HG02884 (cell line): ENCODE data around the gene CAMK2G.

Source experiments
- ATAC-seq: cut with Tn5 transposase; IDR thresholded peaks from one replicate; pipeline ENCODE4 v1.9.1; 2021; ENCODE audit warnings: mild to moderate bottlenecking, moderate library complexity; ENCODE audit not compliant: unreplicated experiment

Gene CAMK2G

DNA sequence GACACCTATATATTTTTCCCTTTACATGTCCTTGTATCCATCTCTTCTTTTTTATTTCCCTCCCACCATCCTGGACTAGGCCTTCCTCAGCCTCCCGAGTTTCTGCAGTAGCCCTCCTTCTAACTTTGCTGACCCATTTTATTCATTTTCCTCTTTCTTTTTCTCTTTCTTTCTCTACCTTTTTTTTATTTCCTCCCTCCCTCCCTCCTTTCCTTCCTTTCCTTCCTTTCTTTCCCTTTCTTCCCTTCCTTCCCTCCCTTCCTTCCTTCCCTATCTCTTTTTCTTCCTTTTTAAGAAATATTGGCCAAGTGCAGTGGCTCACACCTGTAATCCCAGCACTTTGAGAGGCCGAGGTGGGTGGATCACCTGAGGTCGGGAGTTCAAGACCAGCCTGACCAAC is 9.7 kb upstream of the CAMK2G start:
- no peak for ATAC-seq

GRCh38 chr10:73881221-73881919 is 7.0 kb upstream of the CAMK2G start:
- ATAC-seq, result no peak

- peak; percentile 82 for ATAC-seq
Observed at GRCh38 chr10:73879296-73880173, 5.2 kb upstream of the CAMK2G start.

- ATAC-seq, result no peak
Observed at GRCh38 chr10:73878365-73878764, 4.0 kb upstream of the CAMK2G start.

DNA sequence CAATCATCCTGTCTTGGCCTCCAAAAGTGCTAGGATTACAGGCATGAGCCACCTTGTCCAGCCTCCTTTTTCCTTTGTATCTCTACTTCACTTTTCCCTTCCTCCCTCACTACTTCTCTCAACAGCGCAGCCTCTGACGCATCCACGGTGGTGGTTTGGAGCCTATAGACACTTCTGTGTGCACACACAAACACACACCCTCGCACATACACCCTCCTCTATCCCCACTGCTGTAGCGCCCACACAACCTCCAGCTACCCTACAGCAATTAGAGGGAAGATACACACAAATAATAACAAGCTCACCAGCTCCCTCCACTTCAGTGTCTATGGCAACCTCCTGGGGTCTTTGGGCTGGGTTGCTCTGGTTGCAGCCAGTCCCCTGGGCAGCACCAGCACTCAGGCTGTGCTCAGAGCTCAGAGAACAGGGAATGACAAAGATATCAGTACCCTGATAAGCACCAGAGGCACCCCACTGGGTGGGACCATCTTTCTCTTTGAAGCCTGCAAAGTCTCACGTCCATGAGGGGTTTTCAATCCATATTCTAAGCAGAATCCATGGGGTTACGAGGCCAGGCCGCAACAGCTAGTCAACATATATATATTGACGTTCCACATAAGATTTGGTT is 3.3 kb upstream of the CAMK2G start:
- no peak for ATAC-seq

DNA sequence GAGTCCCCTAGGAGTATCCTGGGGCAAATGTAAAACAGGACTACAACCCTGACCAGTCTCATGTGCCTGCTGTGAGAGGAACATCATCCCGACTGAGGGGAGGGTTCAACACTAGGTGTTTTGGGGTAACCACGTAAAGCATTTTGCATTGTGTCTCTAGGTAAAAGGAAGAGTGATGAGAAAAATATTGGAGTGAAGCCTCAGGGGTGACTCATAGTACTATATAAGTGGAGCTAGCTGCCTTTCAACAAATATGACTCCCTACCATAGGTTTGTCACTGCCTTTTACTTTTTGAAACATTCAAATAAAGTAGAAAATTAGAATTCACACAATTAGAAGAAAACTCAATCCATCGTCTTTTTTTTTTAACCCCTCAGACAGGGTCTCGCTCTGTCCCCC is 2.6 kb upstream of the CAMK2G start:
- ATAC-seq, result no peak

DNA sequence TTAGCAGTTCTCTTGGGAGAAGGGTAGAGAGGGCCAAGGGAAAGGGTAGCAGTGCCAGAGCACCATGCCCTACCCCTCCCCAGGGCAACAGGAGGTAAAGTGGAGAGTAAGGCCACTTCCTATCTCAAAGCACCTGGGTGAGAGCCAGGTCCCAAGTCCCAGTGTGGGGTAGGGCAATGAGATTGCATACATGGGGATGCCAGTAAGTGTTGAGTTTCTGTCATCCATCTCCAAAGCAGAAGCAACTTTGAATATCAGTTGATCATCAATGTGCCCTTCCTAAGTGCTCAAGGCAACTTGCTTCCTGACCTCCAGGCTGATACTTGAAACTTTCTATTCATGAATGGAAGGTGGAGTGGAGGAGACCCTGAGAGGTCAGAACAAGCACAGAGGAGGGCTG is 2.2 kb upstream of the CAMK2G start:
- ATAC-seq, result no peak

- no peak for ATAC-seq
Observed at GRCh38 chr10:73876157-73876556, 1.8 kb upstream of the CAMK2G start.

DNA sequence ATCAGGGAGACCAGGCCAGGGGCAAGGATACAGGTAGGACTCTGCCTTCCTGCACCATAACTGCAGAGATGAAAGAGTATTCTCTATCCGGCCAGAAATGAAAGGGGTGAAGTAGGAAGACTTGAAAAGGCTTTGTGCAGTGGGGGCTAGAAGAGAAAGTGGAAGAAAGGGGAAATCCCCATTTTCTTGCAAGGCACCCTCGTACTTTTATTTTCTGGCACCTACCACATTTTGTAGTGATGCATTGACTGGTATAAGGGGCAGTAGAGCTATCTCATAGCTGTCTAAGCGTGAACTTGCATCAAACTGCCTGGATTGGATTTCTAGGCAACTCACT is 752 bp upstream of the CAMK2G start:
- peak; percentile 9 for ATAC-seq

- ATAC-seq, result no peak
Observed at GRCh38 chr10:73873838-73874215, 528 bp downstream of the CAMK2G start.

DNA sequence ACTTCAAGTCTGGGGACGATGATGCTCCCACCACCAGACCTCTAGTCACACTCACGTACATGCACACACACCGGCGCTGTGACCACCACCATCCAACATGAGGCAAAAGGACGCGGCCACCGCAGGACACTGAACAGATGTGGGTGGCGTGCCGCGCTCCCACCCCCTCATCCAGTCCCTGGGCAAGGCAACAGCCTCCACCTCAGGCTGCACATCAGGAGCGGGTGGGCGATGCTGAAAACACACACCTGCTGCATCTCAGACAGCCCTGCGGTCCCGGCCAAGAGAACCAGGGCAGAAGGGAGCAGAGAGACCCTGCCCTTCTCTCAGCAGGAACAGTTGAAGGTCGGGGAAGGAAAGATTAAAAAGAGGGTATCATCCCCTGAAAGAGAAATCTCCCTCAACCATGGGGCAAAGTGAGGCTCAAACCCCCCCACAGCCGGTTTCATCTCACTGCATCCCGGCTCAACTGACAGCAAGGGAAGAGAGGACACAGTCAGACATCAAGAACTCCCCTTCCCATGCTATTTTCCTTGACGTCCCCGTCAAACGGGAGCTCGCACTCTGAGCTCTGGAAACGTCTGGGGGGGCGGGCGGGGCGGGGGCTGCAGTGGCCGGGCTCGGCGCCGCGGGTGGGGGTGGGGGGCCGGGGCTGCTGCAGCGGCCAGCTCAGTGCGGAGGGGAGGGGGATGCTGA is 1.1 kb downstream of the CAMK2G start:
- ATAC-seq, result no peak

DNA sequence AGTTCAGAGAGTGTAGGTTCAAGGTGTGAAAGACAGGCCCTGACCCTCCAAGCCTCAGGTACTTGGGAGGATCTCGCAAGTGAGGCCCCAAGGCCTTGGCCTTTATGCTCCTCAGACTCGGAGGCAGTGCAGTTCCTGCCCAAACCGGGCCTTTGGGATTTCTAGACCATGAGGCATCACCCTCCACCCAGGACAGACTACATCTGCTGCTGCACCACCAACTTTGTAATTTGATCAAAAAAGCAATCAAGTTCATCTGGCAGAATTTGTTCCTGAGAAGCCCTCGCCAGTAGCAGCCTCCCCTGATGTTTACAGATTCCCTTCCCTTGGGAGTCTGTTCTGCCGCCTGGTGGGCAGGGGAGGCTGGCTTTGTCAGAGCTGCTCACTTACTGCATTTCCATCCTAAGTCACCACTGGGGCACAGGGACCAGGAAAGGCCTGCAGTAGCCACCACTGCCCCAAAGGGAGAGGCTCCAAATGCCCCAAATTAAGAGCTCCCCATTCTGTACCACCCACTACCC is 2.1 kb downstream of the CAMK2G start:
- ATAC-seq, result no peak

GRCh38 chr10:73871295-73872189 is 2.8 kb downstream of the CAMK2G start:
- ATAC-seq, result no peak

GRCh38 chr10:73868655-73869195 is 5.6 kb downstream of the CAMK2G start:
- ATAC-seq, result no peak

GRCh38 chr10:73867871-73868631 is 6.3 kb downstream of the CAMK2G start:
- ATAC-seq, result no peak

DNA sequence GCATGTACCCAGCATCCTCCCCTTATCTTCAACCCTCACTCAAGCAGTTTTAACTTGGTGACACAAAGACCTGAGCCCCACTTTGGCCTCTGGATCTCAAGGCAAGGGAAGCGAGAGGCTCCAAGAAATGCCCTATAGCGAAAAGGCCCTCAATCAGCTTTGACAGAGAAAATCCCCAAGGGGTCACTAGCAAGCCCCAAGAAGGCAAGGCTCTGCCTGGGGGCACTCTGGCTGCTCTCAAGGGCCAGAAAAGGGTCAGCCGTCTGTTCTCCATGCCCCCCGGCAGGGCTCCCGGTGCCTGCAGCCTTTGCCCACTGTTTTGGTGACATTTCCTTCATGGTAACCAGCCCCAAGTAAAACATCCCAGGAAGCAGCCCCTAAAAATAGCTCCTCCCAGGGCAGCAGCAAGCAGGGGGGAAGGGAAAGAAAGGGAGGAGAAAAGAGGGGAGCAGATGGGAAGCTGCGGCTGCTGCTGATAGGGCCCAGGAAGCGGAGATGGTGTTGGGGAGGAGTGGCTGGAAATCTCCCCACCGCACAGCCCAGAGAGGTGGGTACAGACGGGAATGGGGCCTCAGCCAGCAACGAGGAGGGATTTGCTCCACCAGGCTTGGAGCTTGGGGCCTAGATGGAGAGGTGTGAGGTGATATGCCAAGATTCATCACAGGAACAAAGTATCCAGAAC is 7.1 kb downstream of the CAMK2G start:
- ATAC-seq, result no peak

DNA sequence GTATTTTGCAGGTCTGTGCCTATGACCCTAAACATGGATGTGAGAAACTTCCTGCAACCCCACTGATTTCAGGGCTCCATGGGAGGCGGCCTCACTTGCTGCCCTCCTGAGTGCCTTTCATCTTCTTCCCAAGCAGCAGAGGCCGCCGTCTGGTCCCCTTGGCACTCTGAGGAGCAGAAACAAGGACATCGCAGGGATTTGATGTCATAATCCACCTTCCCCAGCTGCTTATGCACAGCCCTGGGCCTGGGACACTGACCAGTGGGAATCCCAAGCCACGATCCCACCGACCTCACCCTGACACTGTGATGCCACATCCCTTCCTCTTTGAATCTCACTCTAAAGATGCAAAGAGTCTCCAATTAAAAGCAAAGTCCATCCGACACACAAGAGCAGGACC is 7.7 kb downstream of the CAMK2G start:
- ATAC-seq, result no peak
